HG03108 (cell line): ENCODE measurements around the gene ERF.

Source experiments
- ATAC-seq: cut with Tn5 transposase; IDR thresholded peaks from one replicate; pipeline ENCODE4 v1.9.1; 2021; ENCODE audit warnings: moderate library complexity; ENCODE audit not compliant: unreplicated experiment

The ERF gene

DNA sequence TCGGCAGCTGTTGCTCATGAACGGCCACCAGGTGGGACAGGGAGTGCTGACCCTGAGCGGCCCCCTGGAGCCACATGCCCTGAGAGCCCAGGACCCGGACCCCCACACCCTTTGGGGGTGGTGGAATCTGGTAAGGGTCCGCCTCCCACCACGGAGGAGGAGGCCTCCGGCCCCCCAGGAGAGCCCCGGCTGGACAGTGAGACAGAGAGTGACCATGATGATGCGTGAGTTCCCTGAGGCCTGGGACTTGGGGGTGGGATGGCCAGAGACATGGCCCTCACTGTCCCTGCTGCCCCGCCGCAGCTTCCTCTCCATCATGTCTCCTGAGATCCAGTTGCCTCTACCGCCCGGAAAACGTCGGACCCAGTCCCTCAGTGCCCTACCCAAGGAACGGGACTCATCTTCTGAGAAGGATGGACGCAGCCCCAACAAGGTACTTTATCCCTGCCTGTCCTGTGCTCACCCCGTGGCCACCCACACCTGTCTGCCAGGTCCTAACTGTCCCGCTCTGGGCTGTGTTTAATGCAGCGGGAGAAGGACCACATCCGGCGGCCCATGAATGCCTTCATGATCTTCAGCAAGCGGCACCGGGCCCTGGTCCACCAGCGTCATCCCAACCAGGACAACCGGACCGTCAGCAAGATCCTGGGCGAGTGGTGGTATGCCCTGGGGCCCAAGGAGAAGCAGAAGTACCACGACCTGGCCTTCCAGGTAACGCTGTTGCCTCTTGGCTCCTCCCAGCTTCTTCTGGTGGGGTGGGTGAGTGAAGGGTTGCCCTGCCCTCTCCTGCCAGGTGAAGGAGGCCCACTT lies 32.3 kb upstream of the ERF start:
- ATAC-seq: no peak

DNA sequence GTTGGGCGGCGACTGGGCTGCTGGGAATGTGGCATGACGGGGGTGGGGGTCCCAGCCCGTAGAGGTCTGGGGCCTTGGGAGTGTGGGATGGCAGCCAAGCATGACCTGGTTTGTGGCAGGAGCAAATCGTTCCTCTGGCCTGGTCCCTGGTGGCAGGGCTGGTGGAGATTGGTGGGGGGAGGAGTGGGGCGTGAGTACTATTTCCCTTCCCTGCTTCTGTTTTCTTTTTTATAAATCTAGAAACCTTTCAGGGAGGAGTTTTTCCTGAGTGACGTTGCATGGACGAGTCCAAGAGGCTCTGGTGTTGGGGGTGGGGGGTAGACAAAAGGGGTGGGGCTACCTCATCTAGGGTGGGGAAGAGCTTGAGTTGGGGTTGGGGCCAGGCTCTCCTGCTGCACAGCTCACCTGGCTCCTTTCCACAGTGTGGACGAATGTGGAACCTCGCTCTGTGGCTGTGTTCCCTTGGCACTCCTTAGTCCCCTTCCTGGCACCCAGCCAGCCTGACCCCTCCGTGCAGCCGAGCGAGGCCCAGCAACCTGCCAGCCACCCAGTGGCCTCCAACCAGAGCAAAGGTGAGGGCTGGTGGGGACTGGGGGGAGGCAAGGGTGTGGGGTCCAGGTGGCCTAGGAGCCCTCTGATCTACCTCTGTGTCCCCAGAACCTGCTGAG lies 31.6 kb upstream of the ERF start:
- no peak for ATAC-seq

DNA sequence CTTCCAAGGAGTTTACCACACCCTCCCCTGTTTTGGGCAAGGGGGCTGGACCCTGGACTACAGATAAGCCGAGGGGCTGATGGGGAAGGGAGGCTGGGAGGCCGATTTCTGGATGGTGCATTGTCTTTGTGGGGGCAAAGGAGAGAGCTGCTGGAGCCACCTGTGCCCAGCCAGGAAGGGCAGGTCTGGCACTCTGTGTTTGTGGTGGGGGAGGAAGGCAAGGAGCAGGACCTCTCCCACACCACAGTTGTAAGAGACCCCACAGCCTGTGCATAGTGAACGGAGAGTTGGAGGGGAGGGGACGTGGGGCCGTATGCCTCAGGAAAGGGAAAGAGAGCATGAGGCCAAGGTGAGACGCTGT lies 31.0 kb upstream of the ERF start:
- ATAC-seq: no peak

DNA sequence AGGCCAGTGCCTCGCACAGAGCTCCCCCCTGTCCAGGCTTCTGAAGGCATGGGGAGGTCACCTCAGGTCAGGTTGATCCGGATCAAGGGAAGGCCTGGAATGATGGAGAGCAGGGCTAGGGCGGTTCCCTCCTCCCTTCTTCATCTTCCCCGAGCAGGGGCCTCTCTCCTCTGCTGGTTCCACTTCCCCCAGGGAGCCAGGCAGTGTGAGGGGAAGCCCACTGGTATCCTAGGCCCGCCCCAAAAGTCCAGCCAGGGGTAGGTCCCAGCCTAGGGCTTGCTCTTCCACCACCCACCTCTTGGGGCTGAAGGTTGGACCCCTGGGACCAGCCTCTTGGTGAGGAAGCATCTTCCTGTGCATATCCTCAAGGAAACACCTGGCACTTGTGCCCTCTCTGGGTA lies 30.6 kb upstream of the ERF start:
- ATAC-seq: no peak

DNA sequence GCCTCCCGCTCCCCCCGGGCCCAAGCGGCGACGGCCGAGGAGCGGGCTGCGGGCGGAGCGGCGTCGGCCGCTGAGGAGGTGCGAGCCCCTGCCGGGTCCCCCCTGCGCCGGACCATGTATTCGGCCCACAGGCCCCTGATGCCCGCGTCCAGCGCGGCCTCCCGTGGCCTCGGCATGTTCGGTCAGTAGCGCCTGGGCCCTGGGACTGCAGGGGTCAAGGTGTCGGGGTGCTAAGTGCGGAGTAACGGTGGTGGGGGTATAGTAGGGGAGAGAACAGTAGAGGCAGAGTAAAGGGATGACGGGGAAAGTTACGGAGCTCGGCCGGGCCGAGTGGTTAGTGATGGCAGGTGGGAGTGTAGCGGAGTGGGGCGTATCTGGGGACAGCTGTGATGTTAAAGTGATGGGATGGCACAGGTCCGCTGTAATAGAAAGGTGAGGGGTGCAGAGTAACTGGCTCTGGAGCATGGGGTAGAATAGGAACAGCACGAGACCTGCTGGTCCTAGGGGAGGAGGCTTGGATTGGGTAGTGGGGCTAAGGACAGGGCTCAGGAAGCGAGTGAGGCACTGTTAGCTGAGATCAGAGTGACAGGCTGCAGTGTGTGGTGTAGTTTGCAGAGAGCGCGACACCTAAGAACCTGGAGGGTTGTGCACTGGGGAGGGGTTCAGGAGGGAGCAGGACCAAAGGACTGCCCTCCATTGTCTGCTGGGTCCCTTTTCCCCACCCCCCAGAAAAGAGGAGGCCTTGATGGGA lies 29.8 kb upstream of the ERF start:
- ATAC-seq: no peak

DNA sequence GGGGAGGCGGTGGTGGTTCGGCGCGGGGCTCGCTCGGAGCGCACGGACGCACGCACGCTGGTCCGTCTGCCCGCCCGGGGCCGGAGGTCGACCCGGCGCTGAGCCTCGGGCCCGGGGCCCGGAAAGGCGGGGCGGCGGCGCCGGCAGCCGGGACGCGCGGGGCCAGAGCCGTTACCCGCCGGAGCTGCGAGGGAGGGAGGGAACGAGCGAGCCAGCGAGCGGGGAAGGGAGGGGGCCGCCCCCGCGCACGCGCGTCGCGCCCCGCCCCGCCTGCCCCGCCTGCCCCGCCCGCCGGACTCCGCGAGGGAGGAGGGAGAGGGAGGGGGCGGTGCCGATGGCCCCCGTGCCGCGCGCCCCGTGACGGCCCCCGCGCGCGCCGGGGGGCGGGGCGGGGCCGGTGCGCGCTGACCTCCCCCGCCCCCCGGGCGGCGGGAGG lies 29.2 kb upstream of the ERF start:
- ATAC-seq: peak; percentile 20

DNA sequence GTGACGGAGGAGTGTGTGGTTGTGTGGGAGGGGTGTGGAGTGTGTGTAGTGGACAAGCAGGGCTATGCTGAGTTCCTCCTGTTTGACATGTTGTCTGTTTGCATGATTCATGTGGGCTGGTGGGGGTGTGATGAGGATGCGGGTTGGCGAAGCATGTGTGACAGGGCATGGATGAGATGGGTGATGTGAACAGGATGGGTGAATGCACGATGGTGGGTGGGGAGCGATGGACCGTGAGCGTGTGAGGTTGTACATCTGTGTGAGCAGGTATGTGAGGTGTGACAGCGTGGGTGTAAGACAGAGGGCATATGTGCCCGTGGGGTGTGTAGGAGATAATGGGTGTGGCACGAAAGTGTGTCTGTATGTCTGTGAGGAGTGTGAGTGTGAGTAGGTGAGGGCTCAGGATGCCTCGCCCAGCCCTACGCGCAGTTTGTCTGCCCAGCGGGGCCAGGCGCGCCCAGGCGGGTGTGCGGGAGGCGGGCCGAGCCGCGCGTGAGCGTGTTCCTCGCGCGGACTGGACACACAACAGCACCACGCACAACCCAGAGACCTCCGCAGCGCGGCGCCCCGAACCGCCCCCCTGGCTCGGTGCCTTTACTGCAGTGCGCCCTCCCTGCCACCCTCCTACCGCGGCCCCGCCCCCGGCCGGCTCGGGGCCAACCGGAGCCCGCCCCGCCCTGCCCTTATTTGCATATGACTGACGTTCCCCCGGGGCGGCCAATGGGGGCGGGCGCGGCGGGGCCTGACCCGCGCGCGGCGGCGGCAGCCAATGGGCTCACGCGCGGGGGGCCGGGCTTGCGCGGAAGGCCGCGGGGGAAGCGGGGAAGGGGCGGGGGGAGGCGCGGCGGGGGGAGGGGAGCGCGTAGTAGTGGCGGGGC lies 28.5 kb upstream of the ERF start:
- peak; percentile 36 for ATAC-seq

DNA sequence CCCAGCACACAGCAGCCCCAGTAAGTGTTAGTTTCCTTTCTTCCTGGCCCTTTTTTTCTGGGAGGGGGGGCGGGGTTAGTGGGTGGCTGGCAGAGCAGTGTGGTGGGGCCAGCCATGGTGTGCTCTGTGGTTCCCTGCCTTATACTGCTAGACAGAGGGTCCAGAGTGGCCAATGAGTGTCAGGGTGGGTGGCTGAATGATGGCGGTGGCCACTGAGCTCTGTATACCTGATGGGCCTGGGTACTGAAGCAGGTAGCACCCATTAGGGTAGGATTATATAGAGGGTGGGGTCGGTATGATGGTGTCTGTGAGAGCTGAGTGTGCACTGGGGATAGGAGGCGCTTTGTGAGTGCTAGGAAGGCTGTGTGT lies 27.9 kb upstream of the ERF start:
- no peak for ATAC-seq

DNA sequence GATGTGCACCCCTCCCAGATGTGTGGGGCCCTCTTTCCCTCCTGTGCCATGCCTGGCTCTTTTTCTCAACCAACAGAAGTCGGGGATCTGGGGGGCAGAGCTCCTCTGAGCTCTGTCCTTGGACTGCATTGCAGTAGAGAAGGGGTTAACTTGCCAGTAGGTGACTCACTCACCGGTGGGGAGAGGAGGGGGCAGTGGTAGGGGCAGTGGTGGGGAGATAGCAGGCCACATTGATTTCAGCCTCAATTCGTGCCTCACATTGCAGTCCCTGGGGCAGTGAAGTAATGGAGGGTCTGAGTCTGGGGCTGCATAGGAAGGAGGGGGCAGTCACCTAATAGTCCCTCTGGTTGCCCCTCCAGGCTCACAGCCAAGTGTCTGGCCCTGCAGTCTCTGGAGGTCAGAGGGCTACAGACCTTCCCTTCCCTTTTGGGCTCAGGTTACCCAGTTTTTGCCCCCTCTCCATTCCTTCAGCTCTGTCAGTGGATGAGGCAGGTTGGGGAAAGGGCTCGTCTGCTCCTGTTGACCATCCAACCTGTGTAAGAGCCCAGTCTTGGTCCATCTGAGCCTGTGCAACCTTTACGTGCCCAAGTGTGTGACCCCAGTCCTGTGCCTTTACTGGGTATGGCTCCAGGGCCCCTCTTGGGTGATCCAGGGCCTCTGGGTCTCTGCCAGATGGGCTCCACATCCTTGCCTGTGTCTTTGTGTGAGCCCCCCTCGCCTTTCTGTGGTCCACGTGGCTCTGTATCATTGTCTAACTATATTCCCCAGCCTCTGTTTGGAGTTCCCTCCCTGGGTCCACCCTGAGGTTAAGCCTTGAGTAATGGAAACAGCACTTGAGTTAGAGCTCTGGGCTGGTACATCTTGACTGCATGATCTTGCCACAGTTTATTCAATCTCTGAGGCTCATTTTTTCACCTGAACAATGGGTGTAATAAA lies 27.2 kb upstream of the ERF start:
- ATAC-seq: no peak

DNA sequence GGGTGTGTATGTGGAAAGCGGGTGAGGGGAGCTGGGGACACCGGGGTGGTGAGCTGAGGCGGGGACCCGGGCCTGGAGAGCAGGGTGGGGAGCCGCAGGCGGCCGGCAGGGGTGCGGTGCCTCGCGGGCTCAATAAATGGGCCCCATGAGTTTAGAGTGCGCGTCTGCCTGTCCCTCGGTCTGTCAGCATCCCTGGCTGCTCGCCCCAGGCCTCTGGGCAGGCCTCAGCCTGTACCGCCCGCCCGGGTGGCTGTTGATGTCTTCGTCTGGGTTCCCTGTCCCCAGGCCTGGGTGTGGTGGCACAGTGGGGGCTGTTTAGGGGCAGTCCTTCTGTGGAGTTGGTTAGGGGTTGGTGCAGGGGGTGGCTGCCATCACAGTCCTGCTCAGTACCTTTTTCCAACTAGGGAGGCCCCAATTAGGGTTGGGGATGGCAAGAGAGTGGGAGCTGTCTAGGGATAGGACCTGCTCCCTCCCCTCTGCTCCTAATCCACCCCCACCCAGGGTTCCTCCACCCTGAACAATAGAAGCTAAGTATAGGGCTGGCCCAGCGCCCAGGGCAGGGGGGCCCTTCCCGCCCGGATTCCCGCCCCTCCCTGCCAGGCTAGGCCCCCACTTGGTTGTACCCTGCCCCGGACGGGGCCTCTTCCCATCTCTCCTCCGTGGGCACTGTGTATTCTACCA lies 26.4 kb upstream of the ERF start:
- ATAC-seq: no peak

DNA sequence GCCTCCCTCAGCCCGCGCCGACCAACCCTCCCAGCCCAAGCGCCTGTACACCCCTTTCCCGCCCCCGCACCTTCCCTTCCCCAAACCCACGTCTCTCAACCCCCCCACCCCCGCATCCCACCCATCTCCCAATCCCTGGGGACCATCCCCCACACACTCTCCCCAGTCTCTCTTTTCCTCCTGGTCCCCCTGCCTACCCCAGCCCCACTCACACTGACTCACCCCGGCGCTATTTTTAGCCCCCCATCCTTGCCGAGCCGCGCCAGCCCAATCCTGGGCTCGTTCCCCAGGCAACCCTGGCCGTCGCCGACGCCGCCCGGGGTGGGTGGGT lies 25.9 kb upstream of the ERF start:
- no peak for ATAC-seq

DNA sequence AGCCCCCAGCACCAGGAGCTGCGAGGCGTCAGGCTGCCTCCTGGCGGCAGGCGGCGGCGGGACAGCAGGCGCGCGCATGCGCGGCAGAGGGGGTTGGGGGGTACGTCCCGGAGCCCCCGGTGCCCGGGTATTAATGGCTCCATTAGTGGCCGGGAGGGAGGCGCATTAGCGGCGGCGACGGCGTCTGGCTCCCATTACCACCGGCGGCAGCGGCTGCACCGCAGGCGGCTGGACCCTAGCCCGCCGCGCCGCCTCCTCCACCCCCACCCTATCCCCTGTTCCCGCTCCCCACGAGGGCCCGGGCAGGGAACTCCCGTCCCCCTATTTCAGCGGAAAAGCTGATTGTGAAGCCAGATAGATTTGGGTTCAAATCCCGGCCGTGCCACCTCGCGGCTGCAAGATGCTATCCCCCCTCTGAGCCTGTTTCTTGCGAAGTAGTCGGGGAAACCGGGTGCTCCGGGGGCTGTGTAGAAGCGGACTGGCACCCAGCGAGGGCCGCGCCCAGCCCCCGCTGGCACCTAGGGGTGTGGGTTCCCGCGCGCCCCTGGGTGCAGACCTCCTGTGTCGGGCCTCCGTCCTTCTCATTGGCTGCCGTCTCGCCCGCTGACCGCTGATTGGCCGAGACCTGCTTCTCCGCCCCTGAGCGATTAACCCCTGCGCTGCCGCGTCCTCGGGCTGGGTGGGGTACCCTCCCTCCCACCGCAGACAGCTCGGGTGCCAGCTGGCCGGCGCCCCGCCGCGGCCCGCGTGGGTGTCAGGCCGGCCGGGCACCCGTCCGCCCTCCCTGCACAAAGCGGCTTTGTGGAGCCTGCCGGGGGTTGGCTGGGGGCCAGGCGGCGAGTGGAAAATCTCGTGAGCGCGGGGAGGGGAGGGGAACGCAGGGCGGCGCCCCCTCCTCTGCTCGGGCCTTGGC lies 25.2 kb upstream of the ERF start:
- peak; percentile 28 for ATAC-seq

DNA sequence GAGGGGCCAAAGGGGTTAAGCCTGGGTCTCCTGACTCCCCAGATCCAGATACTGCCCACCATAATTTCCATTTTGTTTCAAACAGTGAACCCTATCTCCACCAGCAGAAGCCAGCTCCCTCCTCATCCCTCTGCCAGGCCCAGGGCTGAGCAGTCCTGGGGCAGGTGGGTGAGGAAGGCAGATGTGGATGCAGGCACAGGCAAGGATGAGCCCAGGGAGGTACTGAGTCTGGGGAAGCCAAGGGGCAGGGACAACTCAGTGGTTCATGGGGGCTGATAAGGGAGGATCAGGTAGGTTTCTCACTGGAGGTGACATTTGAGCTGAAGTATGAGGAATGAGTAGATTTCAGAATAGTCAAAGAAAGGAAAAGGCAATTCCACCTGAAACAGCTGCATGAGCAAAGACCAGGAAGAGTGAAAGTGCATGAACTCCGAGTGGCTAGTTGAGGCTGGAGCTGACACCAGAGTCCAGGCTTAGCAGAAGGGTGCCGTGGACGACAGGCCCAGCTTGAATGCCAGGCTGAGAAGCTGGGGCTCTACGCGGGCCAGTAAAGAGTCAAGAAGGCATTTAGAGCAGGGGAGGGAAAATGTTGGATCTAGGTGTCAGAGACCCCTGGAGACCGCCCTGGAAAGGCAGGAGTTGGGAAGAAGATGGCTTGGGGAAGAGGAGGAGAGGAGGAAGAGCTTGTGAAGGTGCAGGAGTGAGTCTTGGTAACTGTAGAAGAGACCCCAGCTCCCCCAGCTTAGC lies 24.4 kb upstream of the ERF start:
- ATAC-seq: no peak

DNA sequence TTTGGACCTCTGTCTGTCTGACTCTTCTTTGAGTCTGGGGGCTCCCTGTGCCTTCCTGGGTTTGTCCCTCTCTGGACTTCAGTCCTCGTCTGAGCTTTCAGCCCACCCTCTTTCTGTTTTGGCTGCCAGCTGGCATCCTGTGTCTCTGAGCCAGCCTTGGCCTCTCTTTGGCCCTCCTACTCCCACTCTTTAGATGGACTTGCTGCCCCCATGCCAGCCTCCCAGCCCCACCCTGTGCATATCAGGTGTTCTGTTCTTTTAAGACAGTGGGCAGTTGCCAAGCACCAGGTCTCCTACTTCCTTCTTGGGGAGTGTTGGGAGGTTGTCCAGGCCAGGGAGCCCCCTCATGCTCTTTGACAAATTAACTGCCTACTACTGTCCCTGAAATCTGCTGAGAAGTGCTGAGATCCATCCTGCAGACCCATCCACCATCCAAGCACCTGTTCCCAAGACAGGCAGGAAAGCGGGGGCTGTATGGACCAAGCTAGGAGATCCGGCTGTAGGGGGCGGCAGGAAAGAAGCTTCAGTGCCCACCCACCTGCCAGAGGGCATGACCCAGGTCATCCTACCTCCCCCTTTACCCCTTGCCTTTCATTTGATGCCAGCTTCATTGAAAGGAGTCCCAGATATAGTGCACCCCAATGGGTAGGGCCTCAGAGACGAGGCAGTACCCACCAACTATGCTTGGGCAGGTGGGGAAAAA lies 23.7 kb upstream of the ERF start:
- no peak for ATAC-seq

DNA sequence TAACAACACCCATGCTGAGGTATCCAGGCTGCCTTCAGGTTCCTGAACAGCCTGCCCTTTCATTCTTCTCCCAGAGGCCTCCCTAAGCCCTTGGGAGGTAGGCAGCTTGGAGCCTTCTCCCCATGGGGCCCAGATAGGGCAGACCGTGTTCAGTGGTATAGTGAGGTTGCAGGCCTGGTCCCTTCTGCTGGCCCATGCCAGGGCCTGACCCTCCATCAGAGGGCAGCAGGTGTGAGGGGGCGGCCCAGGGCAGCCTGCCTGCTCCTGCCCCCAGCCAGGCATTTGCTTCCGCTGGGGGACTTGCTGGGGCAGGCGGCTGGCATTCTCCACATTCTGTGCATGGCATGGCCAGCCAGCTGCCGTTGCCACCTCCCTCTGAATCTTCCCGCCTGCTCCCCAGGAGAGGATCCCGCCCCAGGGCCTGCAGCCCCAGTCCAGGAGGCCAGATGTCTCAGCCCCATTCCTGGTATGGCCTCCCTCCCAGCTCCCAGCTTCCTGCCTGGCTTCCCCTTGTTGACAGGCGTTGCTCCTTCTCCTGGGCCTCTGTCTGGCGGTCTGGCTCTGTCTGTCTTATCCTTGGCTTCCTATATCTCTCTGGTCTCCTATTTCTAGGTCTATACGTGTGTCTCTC lies 23.0 kb upstream of the ERF start:
- no peak for ATAC-seq

DNA sequence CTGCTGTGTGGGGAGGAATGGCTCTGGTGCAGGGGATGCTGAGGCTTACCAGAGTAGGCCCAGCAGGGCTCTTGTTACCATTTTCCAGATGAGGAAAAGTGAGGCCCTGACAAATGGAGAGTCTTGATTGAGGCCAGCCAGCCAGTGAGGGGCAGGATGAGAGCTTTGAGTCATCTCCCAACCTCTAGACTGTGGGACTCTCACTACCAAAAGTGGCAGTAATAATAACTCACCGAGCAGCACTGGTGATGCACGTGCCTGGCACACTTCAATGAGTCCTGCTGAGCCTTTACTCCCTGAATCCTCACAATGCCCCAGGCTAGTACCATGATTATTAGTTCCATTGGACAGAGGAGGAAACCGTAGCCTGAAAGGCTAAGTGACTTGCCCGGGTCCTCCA lies 21.9 kb upstream of the ERF start:
- no peak for ATAC-seq

DNA sequence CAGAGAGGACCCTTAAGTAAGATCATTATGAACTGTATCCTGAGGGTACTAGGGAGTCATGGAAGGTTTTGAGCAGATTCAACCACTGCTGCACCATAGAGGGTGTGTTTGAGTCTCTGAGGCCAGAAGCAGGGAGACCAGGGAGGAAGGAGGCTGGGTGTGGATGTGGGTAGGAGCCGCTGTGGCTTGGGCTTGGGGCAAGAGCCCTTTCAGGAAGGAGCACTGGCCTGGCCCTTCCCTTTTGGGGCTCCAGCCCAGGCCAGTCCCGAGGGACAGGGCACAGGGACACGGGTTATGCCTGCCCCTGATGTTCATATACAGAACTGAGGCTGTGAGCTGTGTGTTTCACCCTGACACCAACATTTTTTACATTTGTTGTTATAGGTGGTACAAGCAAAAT lies 21.4 kb upstream of the ERF start:
- ATAC-seq: no peak
